CD1c-positive myeloid dendritic cell (primary cell): Measurements from ENCODE around the gene PCDHA7.
"Not testable (repeated sequence)": the region's sequence is repeated elsewhere in the genome, so short reads cannot be mapped to it uniquely, and the experiment has no call there.

Experiments
- DNase-seq: peaks from one replicate; pipeline ENCODE4 v3.0.0-alpha.2; 2016; ENCODE audit errors: extremely low spot score

PCDHA7 gene

DNA sequence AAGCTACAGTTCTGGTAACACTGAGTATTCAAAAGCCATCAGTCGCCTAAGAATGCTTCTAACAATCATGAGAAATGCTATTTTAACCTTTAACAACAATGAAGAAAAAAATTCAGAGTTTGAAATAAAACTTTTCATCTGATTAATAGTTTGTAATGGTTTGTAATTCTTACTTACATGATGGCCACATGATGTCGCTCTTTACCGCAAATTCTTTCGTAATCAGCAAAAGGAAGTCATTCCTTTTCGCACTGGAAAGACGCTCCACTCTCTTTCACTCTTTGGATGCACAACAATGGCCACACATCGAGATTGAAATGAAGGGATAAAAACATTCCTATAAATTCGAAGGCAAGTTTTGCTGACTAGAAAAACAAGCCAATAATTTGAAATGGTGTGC is at the start of gene PCDHA7:
TSS of gene PCDHA7 (plus strand) at position 277 of the 400 bp plus-strand sequence. CDS start at position 392, 115 bp downstream.
- DNase-seq: no peak

DNA sequence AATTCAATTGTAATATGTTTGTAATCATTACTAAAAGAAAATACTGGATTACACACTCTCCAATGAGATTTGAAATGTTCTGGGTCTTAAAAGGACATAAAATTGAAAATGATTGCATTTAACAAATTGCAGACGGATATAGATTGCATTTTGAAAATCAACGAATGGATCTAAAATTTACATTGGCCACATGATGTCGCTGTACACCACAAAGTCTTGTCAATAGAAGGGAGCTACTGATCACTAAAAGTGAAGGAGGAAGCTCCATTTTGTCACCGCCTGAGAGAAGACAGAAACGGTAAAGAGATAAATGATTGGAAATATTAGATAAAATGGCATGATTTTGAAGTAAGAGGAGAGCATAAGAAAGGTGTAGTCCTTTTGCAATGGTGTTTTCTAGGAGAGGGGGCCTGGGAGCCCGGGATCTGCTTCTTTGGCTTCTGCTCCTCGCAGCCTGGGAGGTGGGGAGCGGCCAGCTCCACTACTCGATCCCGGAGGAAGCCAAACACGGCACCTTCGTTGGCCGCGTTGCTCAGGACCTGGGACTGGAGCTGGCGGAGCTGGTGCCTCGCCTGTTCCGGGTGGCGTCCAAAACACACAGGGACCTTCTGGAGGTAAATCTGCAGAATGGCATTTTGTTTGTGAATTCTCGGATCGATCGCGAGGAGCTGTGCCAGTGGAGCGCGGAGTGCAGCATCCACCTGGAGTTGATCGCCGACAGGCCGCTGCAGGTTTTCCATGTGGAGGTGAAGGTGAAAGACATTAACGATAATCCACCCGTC is 48.0 kb upstream of the PCDHA7 start, which contains the start of gene PCDHA1:
TSS of gene PCDHA1 (plus strand) at position 236 of the 782 bp plus-strand sequence.
- DNase-seq: no peak

- not testable (repeated sequence) for DNase-seq
Observed at GRCh38 chr5:140787422-140787821, 46.6 kb upstream of the PCDHA7 start.

GRCh38 chr5:140787849-140788504 is 46.1 kb upstream of the PCDHA7 start:
- not testable (repeated sequence) for DNase-seq

GRCh38 chr5:140791089-140791488 is 43.0 kb upstream of the PCDHA7 start:
- DNase-seq: no peak

GRCh38 chr5:140794595-140795258 is 39.3 kb upstream of the PCDHA7 start, which contains the start of gene PCDHA2:
PCDHA2 (plus strand) TSS chr5:140794852.
- DNase-seq: no peak

DNA sequence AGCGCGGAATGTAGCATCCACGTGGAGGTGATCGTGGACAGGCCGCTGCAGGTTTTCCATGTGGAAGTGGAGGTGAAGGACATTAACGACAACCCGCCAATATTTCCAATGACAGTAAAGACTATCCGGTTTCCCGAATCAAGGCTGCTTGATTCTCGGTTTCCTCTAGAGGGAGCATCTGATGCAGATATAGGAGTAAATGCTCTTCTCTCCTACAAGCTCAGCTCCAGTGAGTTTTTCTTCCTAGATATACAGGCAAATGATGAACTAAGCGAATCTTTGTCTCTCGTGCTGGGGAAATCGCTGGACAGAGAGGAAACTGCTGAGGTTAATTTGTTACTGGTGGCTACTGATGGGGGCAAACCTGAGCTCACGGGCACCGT is 38.8 kb upstream of the PCDHA7 start:
- no peak for DNase-seq

DNA sequence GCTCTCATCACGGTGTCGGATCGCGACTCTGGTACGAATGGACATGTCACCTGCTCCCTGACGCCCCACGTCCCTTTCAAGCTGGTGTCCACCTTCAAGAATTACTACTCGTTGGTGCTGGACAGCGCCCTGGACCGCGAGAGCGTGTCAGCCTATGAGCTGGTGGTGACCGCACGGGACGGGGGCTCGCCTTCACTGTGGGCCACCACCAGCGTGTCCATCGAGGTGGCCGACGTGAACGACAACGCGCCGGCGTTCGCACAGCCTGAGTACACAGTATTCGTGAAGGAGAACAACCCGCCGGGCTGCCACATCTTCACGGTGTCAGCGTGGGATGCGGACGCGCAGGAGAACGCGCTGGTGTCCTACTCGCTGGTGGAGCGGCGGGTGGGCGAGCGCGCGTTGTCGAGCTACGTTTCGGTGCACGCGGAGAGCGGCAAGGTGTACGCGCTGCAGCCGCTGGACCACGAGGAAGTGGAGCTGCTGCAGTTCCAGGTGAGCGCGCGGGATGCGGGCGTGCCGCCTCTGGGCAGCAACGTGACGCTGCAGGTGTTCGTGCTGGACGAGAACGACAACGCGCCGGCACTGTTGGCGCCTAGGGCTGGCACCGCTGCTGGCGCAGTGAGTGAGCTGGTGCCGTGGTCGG is 37.9 kb upstream of the PCDHA7 start:
- not testable (repeated sequence) for DNase-seq

GRCh38 chr5:140796718-140797095 is 37.4 kb upstream of the PCDHA7 start:
- no peak for DNase-seq

DNA sequence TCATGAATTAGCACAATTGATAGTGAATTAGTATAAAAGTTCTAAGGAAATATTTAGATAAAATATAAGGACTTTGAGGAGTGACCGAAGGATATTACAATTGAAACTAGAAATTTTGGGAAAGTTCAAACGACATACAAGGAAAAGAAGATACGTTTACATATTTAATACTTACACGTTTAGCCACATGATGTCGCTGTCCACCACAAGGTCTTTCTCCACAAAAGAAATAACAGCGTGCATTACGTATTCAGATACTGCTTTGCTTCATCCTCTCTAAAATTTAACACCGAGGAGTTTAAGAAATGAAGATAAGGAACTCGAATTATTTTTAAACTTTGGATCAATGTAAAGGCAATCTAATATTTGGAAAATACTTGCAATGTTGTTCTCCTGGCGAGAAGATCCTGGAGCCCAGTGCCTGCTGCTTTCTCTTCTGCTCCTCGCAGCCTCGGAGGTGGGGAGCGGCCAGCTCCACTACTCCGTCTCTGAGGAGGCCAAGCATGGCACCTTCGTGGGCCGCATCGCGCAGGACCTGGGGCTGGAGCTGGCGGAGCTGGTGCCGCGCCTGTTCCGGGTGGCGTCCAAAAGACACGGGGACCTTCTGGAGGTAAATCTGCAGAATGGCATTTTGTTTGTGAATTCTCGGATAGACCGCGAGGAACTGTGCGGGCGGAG is 33.1 kb upstream of the PCDHA7 start, which contains the start of gene PCDHA3:
TSS of gene PCDHA3 (plus strand) at position 242 of the 678 bp plus-strand sequence.
- no peak for DNase-seq

DNA sequence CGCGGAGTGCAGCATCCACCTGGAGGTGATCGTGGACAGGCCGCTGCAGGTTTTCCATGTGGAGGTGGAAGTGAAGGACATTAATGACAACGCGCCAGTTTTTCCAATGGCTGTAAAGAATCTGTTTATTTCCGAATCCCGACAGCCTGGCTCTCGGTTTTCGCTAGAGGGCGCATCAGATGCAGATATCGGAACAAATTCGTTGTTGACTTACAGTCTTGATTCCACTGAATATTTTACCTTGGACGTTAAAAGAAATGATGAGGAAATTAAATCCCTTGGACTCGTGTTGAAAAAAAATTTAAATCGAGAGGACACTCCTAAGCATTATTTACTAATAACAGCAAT is 32.6 kb upstream of the PCDHA7 start:
- no peak for DNase-seq

DNA sequence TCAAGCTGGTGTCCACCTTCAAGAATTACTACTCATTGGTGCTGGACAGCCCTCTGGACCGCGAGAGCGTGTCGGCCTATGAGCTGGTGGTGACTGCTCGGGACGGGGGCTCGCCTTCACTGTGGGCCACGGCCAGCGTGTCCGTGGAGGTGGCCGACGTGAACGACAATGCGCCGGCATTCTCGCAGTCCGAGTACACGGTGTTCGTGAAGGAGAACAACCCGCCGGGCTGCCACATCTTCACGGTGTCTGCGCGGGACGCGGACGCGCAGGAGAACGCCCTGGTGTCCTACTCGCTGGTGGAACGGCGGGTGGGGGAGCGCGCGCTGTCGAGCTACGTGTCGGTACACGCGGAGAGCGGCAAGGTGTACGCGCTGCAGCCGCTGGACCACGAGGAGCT is 31.7 kb upstream of the PCDHA7 start:
- DNase-seq: not testable (repeated sequence)

GRCh38 chr5:140802781-140803271 is 31.2 kb upstream of the PCDHA7 start:
- no peak for DNase-seq

GRCh38 chr5:140806834-140807775 is 27.0 kb upstream of the PCDHA7 start, which contains the start of gene PCDHA4:
PCDHA4 (plus strand) TSS chr5:140807068.
- DNase-seq: no peak

GRCh38 chr5:140808241-140808888 is 25.7 kb upstream of the PCDHA7 start:
- DNase-seq: not testable (repeated sequence)

DNA sequence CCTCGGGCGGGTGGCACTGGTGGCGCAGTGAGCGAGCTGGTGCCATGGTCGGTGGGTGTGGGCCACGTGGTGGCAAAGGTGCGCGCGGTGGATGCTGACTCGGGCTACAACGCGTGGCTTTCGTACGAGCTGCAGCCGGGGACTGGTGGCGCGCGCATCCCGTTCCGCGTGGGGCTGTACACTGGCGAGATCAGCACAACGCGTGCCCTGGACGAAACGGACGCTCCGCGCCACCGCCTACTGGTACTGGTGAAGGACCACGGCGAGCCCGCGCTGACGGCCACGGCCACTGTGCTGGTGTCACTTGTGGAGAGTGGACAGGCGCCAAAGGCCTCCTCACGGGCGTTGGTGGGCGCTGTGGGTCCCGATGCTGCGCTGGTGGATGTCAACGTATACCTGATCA is 25.2 kb upstream of the PCDHA7 start:
- no peak for DNase-seq

DNA sequence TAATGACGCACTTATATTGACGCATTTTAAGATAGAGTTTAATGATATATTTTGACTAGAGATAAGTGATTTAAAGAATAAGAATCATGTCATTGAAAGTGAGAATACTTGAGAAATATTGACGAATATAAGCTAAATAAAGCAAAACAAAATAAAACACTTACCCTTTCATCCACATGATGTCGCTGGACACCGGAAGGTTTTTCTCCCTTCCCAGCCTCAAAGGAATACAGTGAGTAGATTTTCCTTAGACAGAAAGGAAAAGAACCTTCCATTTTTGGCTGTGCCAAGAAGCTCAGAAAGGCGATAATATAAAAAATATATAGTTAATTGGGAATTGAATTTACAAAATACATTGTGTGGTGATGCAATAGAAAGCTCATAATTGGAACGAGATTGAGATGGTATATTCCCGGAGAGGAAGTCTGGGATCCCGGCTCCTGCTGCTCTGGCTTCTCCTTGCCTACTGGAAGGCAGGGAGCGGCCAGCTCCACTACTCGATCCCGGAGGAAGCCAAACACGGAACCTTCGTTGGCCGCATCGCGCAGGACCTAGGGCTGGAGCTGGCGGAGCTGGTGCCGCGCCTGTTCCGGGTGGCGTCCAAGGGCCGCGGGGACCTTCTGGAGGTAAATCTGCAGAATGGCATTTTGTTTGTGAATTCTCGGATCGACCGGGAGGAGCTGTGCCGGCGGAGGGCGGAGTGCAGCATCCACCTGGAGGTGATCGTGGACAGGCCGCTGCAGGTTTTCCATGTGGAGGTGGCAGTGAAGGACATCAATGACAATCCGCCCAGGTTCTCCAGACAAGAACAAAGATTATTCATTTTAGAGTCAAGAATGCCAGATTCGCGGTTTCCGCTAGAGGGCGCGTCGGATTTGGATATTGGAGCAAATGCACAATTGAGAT is 12.4 kb upstream of the PCDHA7 start, which contains the start of gene PCDHA5:
TSS of gene PCDHA5 (plus strand) at position 239 of the 906 bp plus-strand sequence.
- DNase-seq: peak; percentile 4

DNA sequence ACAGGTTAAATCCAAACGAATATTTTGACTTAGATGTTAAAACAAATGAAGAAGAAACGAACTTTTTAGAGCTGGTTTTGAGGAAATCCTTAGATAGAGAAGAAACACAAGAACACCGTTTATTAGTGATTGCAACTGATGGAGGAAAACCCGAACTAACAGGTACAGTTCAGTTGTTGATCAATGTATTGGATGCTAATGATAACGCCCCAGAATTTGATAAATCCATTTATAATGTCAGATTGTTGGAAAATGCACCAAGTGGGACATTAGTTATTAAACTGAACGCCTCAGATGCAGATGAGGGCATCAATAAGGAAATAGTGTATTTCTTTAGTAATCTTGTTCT is 11.8 kb upstream of the PCDHA7 start:
- no peak for DNase-seq
